ENCODE data around the gene USP17L11.
"Not testable (repeated sequence)": the region's sequence is repeated elsewhere in the genome, so short reads cannot be mapped to it uniquely, and the experiment has no call there.

USP17L11 gene

GRCh38 chr4:9262572-9262971 lies 47.4 kb downstream of the USP17L11 start, which contains the start of gene USP17L21:
Gene USP17L21 (plus strand): TSS chr4:9262872. CDS start chr4:9262872, 0 bp downstream.
- in situ Hi-C loops (cut with MboI; ENCODE audit: low sequenced_read_pairs); H3K4me3 ChIP-seq; H3K9me3 ChIP-seq; H3K36me3 ChIP-seq (replicated peaks); H3K27me3 ChIP-seq (ENCODE audit: low read depth); DNase-seq (ENCODE audit: low spot score in 2 of 2); H3K4me1 ChIP-seq: not testable (repeated sequence)
